Ishikawa (cell line): Measurements from ENCODE around the gene PSRC1.
A peak's percentile ranks its signal among the peaks of the same experiment; 100 is the strongest.

ENCODE experiments used
- CEBPB ChIP-seq: IDR thresholded peaks from 2 replicates; pipeline ENCODE4 v1.6.1; 2012
- CREB1 ChIP-seq: IDR thresholded peaks from 2 replicates; pipeline ENCODE4 v1.6.1; 2012; ENCODE audit warnings: low read depth
- EGR1 ChIP-seq: IDR thresholded peaks from 2 replicates; pipeline ENCODE4 v1.6.1; 2012
- EP300 ChIP-seq: IDR thresholded peaks from 2 replicates; pipeline ENCODE4 v1.6.1; 2012; ENCODE audit warnings: borderline replicate concordance
- FOXM1 ChIP-seq: IDR thresholded peaks from 2 replicates; pipeline ENCODE4 v1.6.1; 2012; ENCODE audit warnings: low read depth, borderline replicate concordance
- MAX ChIP-seq: IDR thresholded peaks from 2 replicates; pipeline ENCODE4 v1.6.1; 2012
- NFIC ChIP-seq: IDR thresholded peaks from 2 replicates; pipeline ENCODE4 v1.6.1; 2012
- RAD21 ChIP-seq: IDR thresholded peaks from 2 replicates; pipeline ENCODE4 v1.6.1; 2012; ENCODE audit warnings: low read depth
- REST ChIP-seq: IDR thresholded peaks from 2 replicates; pipeline ENCODE4 v1.6.1; 2012; ENCODE audit warnings: low read depth, mild to moderate bottlenecking
- TAF1 ChIP-seq: IDR thresholded peaks from 2 replicates; pipeline ENCODE4 v1.6.1; 2012; ENCODE audit warnings: low read depth, mild to moderate bottlenecking
- TCF12 ChIP-seq: IDR thresholded peaks from 2 replicates; pipeline ENCODE4 v1.6.1; 2012; ENCODE audit warnings: low read depth
- TEAD4 ChIP-seq: IDR thresholded peaks from 2 replicates; pipeline ENCODE4 v1.6.1; 2012
- USF1 ChIP-seq: IDR thresholded peaks from 2 replicates; pipeline ENCODE4 v1.6.1; 2012
- YY1 ChIP-seq: IDR thresholded peaks from 2 replicates; pipeline ENCODE4 v1.6.1; 2012; ENCODE audit warnings: low read depth
- ZBTB7A ChIP-seq: IDR thresholded peaks from 2 replicates; pipeline ENCODE4 v1.6.1; 2012; ENCODE audit warnings: low read depth

The PSRC1 gene

GRCh38 chr1:109250454-109251276 is 32.3 kb downstream of the PSRC1 start:
- TF ChIP-seq RAD21 (no peak), FOXM1 (no peak), ZBTB7A (no peak), EP300 (no peak), EGR1 (no peak), CREB1 (no peak), NFIC (no peak), REST (no peak), TEAD4 (no peak), CEBPB (no peak), MAX (no peak)

- TF ChIP-seq ZBTB7A = 0 out of 2 replicates have a peak, but pooled peaks have one; percentile 22
- no peak for TF ChIP-seq MAX
- TF ChIP-seq NFIC = no peak
Measured at GRCh38 chr1:109249654-109250401, 33.1 kb downstream of the PSRC1 start.

- peak; percentile 72 for TF ChIP-seq MAX
- TF ChIP-seq REST = no peak
- TF ChIP-seq EGR1 = no peak
- TF ChIP-seq TCF12 = no peak
- no peak for TF ChIP-seq CEBPB
- TF ChIP-seq TAF1 = 0 out of 2 replicates have a peak, but pooled peaks have one; percentile 27
- peak; percentile 17; the same call in 1 of the 2 replicates for TF ChIP-seq ZBTB7A
- TF ChIP-seq FOXM1 = no peak
Measured at GRCh38 chr1:109248797-109249629, 33.9 kb downstream of the PSRC1 start, which contains the start of gene CELSR2. CELSR2 (plus strand) TSS chr1:109249539; CDS start chr1:109250080, 541 bp downstream.

GRCh38 chr1:109248444-109248796 is 34.5 kb downstream of the PSRC1 start:
- TF ChIP-seq YY1 = no peak
- TF ChIP-seq RAD21 = no peak
- TF ChIP-seq TAF1 = no peak
- no peak for TF ChIP-seq EP300

GRCh38 chr1:109247401-109248365 is 35.3 kb downstream of the PSRC1 start:
- no peak for TF ChIP-seq ZBTB7A
- no peak for TF ChIP-seq REST
- TF ChIP-seq TAF1 = no peak
- TF ChIP-seq RAD21 = no peak
- no peak for TF ChIP-seq NFIC
- no peak for TF ChIP-seq EGR1
- TF ChIP-seq TEAD4 = no peak
- TF ChIP-seq TCF12 = no peak
- no peak for TF ChIP-seq YY1
- no peak for TF ChIP-seq CEBPB
- no peak for TF ChIP-seq MAX
- TF ChIP-seq USF1 = no peak
- no peak for TF ChIP-seq EP300
